Measurements from ENCODE around the gene IGSF6.
"Not testable (repeated sequence)": the region's sequence is repeated elsewhere in the genome, so short reads cannot be mapped to it uniquely, and the experiment has no call there.

Gene IGSF6

DNA sequence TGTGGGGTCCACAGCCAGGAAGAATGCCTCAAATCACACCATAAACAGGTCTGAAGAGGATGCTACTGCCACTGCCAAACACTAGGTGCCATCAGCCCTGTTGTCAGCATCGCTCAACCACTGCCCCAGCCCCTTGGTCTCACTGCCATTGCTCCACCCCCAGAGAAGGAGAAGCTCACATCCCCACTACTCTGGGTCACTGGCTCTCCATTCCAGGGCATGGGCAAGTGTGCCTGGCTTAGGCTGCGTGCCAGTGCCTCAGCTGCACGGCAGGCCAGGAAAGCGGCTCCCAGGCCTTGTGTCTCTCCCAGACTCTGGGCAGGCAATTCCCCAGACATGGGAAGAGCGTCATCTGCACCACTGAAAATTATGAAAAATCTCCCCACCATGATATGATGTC, 1.2 kb upstream of the IGSF6 start:
- DNase-seq (ENCODE audit: low read depth, low spot score): no peak

DNA sequence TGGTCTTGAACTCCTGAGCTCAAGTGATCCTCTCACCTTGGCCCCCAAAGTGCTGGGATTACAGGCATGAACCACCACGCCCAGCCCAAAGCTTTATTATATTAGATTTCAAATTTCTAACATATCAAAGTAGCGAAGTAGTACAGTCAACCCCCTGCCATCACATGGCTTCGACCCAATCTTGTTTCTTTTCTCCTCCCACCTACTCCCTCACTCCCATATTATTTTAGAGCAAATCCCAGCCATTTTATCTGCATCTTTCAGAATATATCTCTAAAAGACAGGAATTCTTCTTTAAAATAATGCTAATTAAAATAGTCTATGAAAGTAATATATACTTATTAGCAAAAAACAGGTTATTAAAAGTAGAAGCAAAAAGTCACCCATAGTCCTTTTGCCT, 893 bp downstream of the IGSF6 start:
- DNase-seq (ENCODE audit: low read depth, low spot score): no peak

DNA sequence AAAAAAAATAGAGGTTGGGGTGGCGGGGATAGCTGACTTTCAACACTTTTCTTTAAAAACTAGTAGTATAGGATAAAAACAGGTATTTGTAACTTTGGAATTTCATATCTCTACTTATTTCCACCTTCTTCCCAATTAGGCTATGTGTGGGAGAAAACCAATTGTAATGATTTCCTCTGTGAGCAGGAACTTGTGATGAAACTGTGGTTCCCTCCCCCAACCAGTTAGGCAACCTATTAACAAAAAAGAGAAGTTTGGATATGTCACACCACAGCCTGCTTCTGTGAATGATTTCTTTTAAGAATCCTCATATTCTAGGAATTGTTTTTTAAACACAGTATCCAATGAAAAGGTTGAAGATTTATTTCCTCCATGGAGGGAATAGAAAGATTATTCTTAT, 1.9 kb downstream of the IGSF6 start:
- DNase-seq (ENCODE audit: low read depth, low spot score): no peak

DNA sequence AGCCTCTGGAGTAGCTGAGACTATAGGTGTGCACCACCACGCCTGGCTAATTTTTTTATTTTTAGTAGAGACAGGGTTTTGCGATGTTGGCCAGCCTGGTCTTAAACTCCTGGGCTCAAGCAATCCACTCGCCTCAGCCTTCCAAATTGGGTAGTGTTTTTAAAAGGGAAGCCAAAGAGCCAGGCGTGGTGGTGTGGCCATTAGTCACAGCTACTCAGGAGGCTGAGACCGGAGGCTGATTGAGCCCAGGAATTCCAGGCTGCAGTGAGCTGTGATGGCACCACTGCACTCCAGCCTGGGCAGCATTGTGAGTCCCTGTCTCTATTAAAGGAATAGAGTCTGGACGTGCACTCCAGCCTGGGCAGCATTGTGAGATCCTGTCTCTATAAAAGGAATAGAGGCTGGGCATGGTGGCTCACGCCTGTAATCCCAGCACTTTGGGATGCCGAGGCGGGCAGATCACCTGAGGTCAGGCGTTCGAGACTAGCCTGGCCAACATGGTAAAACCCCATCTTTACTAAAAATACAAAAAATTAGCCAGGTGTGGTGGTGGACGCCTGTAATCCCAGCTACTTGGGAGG, 2.5 kb downstream of the IGSF6 start:
- DNase-seq (ENCODE audit: low read depth, low spot score): not testable (repeated sequence)

DNA sequence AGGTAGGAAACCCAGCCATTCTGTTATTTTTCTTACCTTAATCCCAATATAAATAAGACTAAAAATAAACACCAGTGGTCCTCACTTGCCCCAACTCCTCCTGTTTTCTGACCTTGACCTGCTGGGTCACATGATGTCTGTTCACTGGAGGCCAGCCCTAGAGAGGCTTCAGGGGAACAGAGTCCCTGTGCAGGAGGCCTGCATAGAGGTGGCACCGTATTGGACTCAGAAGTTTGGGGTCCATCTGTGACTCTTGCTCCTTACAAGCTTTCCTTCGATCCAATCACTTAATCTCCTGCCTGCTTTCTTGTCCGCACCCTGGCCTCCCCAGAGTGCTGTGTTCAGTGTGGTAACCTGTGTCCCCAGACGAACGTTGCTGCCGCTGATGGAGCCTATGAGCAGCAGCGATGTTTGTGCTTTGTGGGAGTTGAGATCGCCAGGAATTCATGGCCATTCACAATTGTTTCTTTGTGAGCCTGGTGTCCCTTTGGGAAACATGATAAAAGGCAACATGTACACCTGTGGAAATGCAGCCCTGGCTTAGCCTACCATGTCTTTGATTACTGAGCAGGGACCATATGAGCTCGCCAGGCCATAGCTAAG, 4.7 kb downstream of the IGSF6 start:
- DNase-seq (ENCODE audit: low read depth, low spot score): no peak

DNA sequence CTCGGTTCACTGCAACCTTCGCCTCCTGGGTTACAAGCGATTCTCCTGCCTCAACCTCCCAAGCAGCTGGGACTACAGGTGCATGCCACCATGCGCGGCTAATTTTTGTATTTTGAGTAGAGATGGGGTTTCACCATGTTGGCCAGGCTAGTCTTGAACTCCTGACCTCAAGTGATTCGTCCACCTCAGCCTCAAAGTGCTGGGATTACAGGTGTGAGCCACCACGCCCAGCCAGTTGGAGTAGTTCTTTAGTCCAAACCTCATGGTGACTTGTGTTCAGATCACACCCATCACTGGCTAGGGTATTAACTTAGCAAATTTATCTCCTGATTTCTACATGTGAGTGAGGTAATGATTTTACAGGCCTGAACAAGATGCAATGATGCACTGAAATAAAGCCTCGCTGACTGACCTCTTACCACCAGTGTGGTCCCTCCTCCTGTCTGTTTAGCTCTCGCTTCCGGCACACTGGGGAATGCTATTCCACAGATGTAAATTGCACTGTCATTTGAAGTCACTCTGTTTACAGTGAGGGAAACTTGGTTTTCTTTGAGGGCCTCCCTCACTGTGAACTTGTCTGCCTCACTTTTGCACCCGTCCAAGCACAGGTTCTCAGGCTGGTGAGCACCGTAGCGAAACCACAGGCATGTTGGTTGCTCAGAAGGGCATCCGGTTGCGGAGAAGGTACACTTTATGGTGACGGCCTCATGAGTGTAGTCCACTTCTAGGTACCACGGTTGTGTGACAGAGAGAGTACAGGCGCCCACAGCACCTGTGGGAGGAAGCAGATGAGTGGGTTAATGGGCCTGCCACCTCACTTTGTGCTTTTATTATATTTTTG, 5.5 kb downstream of the IGSF6 start:
- DNase-seq (ENCODE audit: low read depth, low spot score): no peak

DNA sequence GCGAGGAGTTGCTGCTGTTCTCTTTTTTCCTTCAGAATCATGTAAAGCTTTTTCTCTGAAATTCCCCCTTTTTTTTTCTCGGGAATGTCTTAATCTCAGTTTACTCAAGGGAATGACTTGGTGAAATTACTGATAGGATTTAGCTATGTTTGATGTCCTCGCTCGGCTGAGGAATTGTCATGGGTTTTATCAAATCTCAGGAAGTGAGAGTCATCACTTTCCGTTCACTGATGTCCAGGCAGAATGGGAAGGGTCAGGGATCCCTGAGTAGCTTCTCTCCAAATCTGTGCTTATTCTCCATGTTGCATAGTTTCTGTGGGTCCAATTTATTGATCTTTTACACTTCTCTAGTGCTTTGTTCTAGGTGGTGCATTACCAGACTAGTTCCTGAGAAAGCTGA, 6.3 kb downstream of the IGSF6 start:
- DNase-seq (ENCODE audit: low read depth, low spot score): no peak

DNA sequence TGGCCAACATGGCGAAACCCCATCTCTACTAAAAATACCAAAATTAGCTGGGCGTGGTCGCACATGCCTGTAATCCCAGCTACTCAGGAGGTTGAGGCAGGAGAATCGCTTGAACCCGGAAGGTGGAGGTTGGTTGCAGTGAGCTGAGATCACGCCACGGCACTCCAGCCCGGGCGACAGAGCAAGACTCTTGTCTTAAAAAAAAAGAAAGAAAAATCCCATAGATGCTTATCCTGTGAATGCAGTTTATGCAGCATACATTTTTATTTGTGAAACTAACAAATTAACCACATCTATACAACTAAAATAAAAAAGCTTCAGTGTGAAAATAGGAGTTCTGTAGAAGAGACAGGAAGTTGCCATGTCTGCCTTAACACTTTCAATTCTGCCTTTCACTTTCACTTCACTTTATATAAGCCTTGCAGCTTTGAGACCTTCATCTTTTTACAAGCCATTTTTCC, 7.1 kb downstream of the IGSF6 start:
- no peak for DNase-seq (ENCODE audit: low read depth, low spot score)

DNA sequence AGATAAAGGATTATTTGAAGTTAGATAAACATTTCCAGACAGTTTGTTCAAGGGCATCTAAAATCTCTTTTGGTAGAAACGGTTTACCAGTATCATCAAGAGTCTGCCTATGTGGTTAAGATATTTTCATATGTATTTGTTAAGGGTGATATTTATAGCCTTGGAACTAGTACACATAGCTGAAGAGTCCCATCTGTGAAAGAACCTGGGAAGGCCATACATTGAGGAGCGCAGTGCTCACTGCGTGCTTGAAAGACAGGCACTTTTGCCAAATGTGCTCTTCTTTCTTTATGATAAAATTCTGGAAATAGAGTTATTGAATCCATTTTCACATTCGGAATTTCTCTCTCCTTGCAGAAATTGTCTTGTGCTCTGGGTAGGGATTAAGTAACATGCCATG, 7.7 kb downstream of the IGSF6 start:
- no peak for DNase-seq (ENCODE audit: low read depth, low spot score)

DNA sequence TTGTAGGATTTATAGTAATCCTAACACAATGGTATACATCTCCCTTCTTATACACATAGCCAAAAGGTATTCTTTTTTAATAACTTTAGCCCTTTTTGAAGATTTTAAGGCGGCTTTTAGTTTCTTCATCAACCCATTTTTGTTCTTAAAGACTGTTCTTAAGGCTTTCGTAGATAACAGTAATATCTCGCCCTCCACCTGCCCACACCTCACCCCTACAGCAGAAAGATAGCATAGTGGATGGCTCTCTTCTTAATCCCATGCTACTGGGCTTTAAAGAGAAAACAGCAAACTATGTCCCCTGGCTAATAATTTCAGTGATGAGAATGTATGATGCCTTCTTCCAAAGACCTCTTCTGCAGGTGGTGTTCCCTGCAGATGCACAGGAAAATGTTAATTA, 8.6 kb downstream of the IGSF6 start:
- DNase-seq (ENCODE audit: low read depth, low spot score): no peak

DNA sequence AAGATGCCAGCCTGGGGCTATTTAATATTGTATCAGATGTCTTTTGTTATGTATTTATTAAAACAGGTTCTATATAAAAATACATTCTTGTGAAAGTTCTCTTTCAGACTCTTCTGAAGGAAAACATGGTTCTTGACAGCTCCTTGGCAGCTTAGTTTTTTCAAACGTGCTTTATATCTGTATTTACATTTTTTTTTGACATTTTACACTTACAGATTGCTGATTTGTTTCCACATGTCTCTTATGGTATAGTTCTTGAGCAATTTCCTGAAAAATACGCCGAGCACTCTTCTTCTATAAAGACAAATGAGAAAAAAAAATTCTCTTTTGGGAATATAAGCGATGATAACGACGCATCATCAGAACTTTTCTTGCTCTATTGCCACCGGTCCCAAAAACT, 9.5 kb downstream of the IGSF6 start:
- no peak for DNase-seq (ENCODE audit: low read depth, low spot score)

DNA sequence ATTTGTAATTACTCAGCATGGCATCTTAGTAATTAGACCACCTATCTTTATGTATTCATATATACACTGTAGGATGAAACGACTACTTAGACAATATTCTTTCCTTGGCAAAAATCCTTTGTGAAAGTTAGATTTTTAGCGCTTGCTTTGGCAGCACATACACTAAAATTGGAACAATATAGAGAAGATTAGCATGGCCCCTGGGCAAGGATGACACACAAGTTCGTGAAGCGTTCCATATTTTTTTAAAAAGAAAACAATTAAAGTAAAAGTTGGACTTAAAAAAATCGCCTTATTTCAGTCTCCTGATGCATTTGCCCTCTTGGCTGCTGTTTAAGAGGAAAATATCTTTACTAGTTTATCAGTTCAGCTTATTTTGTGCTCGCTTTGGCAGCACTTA, 10.5 kb downstream of the IGSF6 start:
- no peak for DNase-seq (ENCODE audit: low read depth, low spot score)

DNA sequence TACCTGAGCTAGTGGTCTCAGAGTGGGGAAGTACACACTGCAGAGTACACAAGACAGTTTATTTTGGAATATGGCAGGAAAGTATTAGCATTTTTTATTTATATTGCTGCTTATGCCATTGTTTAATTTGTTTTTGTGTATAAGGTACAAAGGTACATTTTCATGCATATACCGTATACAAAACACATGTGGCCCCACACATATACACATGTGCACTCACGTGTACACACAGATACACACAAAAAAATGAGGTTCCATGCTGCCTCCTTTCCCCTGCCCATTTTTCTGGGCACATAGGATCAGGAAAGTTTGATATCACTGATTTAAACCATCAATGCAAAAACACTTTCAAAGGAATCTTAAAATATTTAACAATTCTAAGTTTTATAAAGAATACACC, 12.9 kb downstream of the IGSF6 start:
- DNase-seq (ENCODE audit: low read depth, low spot score): no peak

DNA sequence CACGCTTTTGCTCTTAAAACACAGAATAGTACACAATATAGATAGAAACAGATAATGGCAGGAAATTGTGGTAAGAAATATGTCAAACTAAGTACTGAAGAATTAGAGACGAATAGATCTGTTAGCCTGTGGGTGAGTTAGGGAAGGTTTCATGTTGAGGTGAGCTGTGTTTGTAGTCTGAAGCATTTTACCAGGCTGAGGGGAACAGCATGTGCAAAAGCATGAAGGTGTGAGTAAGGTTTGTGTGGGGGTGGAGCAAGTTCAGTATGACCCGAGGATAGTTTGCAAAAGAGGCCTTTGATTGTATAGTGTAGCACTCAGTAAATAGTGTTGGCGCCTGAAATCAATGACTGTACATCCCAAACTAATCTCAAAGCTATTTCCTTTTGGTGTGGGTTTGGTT, 13.8 kb downstream of the IGSF6 start:
- DNase-seq (ENCODE audit: low read depth, low spot score): no peak

DNA sequence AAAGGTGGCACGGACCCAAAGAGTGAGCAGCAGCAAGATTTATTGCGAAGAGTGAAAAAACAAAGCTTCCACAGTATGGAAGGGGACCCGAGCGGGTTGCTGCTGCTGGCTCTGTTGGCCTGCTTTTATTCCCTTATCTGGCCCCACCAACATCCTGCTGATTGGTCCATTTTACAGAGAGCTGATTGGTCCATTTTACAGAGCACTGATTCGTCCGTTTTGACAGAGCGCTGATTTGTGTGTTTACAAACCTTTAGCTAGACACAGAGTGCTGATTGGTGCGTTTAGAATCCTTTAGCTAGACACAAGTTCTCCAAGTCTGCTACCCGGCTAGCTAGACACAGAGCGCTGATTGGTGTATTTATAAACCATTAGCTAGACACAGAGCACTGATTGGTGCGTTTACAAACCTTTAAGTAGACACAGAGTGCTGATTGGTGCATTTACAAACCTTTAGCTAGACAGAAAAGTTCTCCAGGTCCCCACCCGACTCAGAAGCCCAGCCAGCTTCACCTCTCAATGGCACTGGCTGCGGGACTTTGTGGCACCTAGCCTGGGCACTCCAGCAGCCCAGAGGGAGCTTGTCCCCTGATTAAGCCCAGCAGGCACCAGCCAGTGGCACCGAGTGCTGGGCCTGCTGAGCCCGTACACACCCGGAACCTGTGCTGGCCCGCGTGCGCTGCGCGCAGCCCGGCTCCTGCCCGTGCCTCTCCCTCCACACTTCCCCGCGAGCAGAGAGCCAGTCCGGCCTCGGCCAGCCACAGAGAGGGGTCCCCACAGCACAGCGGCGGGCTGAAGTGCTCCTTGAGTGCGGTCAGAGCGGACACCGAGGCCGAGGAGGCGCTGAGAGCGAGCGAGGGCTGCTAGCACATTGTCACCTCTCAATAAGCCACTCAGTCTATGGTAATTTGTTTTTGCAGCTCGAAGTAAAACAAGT, 15.1 kb downstream of the IGSF6 start:
- DNase-seq (ENCODE audit: low read depth, low spot score): no peak

DNA sequence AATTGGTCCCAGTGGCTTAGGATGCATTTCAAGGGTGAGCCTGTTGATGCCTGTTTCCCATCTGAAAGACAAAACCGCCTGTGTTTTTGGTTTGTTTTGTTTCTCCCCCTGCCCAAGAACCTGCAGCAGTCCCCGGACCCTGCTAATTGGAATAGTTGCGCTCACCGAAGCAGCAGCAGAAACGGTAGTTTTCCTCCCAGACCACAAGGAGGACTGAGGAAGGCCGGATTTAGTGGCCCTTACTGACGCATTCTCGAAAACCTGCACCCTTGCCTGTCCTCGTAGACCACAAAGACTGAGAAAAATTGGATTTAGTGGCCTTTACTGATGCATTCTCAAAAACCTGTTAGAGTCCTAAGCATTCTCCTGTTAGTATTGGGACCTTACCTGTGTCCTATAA, 16.7 kb downstream of the IGSF6 start:
- DNase-seq (ENCODE audit: low read depth, low spot score): not testable (repeated sequence)

DNA sequence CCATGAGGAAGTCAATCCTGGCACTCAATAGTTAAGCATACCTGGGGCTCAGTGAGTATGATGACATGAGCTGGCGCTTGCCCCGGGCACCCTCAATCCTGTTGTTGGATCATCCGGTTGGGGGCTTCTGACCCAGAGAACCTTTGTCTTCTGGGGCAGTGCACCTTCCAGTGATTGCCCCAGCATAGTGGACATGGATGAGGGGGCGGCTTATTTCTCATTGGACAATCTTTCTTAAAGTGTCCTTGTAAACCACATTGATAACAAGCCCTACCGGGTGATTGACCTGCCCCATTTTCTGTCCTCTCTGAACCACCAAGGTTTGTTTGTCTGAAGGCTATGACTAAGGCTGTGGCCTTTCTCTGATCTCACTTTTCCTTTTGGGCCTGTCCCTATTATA, 18.2 kb downstream of the IGSF6 start:
- no peak for DNase-seq (ENCODE audit: low read depth, low spot score)

DNA sequence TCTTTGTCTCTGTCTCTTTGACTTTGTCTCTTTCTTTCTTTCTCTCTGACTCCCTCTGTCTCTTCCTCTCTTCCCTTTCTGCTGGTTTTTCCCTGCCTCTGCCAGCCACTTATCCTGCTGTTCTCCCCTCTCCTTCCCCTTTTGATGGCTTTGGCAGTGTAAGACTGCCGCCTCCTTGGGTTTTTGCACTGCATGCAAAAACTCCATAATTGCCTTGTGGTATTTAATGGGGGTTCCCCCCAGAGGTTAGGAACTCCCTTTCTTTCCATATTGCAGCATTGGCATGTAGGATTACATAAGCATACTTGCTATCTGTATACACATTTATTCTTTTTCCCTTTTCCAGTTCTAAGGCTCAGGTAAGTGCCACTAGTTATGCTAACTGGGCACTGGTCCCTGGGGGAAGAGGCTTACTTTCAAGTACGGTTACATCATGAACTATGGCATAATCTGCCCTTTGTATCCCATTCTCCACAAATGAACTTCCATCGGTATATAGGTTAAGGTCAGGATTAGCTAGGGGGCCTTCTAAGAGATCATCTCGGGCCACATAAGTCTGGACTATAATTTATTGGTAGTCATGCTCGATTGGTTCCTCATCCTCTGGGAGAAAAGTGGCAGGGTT, 20.3 kb downstream of the IGSF6 start:
- DNase-seq (ENCODE audit: low read depth, low spot score): not testable (repeated sequence)

DNA sequence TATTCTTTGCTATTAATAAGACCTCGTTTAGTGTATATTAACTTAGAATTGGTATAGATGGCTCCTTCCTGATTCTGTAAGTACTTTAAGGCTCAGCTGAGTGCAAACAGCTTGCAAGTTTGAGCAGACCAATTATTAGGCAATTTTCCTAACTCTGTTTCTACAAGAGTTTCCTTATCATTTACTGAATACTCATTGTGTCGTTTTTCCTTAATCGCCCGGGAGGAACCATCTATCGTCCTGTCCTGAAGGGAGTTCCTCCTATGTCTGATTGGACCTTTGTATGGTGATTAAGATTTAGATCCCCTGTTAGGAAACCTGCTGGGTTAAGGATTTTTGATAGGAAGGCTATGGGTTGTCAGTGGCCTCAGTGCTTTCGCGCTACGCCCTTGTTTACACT, 21.0 kb downstream of the IGSF6 start:
- not testable (repeated sequence) for DNase-seq (ENCODE audit: low read depth, low spot score)

DNA sequence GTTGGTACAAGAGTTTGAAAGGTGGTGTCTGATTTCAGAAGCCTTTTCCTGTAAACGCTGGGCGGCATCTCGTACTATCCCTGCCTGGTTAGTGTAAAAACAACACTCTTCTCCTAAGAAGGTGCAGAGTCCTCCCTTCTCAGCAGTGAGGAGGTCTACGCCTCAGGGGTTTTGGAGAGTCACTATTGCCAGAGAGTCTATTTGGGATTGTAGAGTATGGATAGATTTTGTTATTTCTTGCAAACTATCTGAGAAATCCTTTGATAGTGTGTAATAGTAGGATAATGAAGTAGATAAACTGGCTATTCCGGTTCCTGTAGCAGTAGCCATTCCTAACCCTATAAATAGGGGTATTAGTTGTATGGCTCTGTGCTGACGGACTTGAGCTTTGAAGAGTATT, 21.5 kb downstream of the IGSF6 start:
- not testable (repeated sequence) for DNase-seq (ENCODE audit: low read depth, low spot score)

Data from astrocyte of the hippocampus (primary cell).